Neutrophil (primary cell): ENCODE results near the gene ANAPC1.
"Not testable (repeated sequence)": the region's sequence is repeated elsewhere in the genome, so short reads cannot be mapped to it uniquely, and the experiment has no call there.

ENCODE experiments used
- H3K27ac ChIP-seq: fragments of 200-600 bp; sonication (generic); 2 replicates; pipeline ENCODE4 v1.5.1; 2016; ENCODE audit warnings: mild to moderate bottlenecking, moderate library complexity
- H3K27me3 ChIP-seq: fragments of 200-600 bp; sonication (generic); 2 replicates; pipeline ENCODE4 v1.6.0; 2016; ENCODE audit warnings: mild to moderate bottlenecking
- H3K36me3 ChIP-seq: fragments of 200-600 bp; sonication (generic); 2 replicates; pipeline ENCODE4 v1.5.1; 2017
- H3K4me1 ChIP-seq, 2 experiments: fragments of 200-600 bp in 1 of 2; sonication (generic) in 1 of 2; 1 replicate in 1 of 2; 2 replicates in 1 of 2; pipeline versions ENCODE4 v1.5.1 to v1.6.1; 2013 to 2016; ENCODE audit warnings: low read depth in 1 of 2, low read length in 1 of 2, mild to moderate bottlenecking in 1 of 2, moderate library complexity in 1 of 2; ENCODE audit not compliant: control insufficient read depth in 1 of 2, insufficient read depth in 1 of 2
- H3K4me3 ChIP-seq, 2 experiments: fragments of 200-600 bp in 1 of 2; sonication (generic) in 1 of 2; 1 replicate in 1 of 2; 2 replicates in 1 of 2; pipeline ENCODE4 v1.5.1; 2013 to 2016; ENCODE audit warnings: low read depth in 1 of 2, low read length in 1 of 2, mild to moderate bottlenecking in 1 of 2, moderate library complexity in 1 of 2
- H3K9me3 ChIP-seq: fragments of 200-600 bp; sonication (generic); 2 replicates; pipeline ENCODE4 v1.5.1; 2016

The ANAPC1 gene

GRCh38 chr2:111812970-111813622 lies 70.9 kb downstream of the ANAPC1 start:
- not testable (repeated sequence) for H3K27me3 ChIP-seq, H3K27ac ChIP-seq, H3K9me3 ChIP-seq

GRCh38 chr2:111790633-111791032 lies 93.4 kb downstream of the ANAPC1 start:
- not testable (repeated sequence) for H3K27me3 ChIP-seq, H3K36me3 ChIP-seq, H3K9me3 ChIP-seq, H3K4me1 ChIP-seq, H3K27ac ChIP-seq, H3K4me3 ChIP-seq

More at GRCh38 chr2:111812970-111813622, 70.9 kb downstream of the ANAPC1 start:
- not testable (repeated sequence) for H3K4me3 ChIP-seq, H3K4me1 ChIP-seq, H3K36me3 ChIP-seq

GRCh38 chr2:111784081-111784480 lies 99.9 kb downstream of the ANAPC1 start:
- H3K4me3 ChIP-seq, H3K4me1 ChIP-seq, H3K27ac ChIP-seq, H3K36me3 ChIP-seq, H3K27me3 ChIP-seq, H3K9me3 ChIP-seq: not testable (repeated sequence)

- not testable (repeated sequence) for H3K27me3 ChIP-seq, H3K4me1 ChIP-seq, H3K9me3 ChIP-seq, H3K4me3 ChIP-seq, H3K27ac ChIP-seq, H3K36me3 ChIP-seq
Measured at GRCh38 chr2:111782195-111782594, 101.8 kb downstream of the ANAPC1 start.

- H3K36me3 ChIP-seq, H3K27ac ChIP-seq, H3K4me1 ChIP-seq, H3K4me3 ChIP-seq, H3K27me3 ChIP-seq, H3K9me3 ChIP-seq: not testable (repeated sequence)
Measured at GRCh38 chr2:111781443-111782094, 102.4 kb downstream of the ANAPC1 start.

- H3K27me3 ChIP-seq, H3K36me3 ChIP-seq, H3K4me3 ChIP-seq, H3K4me1 ChIP-seq, H3K9me3 ChIP-seq, H3K27ac ChIP-seq: not testable (repeated sequence)
Measured at GRCh38 chr2:111777155-111777554, 106.8 kb downstream of the ANAPC1 start.

- not testable (repeated sequence) for H3K27ac ChIP-seq, H3K36me3 ChIP-seq, H3K9me3 ChIP-seq, H3K27me3 ChIP-seq, H3K4me3 ChIP-seq, H3K4me1 ChIP-seq
Measured at GRCh38 chr2:111776296-111776695, 107.7 kb downstream of the ANAPC1 start.

GRCh38 chr2:111772180-111772579 lies 111.8 kb downstream of the ANAPC1 start:
- not testable (repeated sequence) for H3K27me3 ChIP-seq, H3K27ac ChIP-seq, H3K4me3 ChIP-seq, H3K4me1 ChIP-seq, H3K36me3 ChIP-seq, H3K9me3 ChIP-seq

GRCh38 chr2:111770916-111771658 lies 112.9 kb downstream of the ANAPC1 start:
- H3K4me1 ChIP-seq, H3K27me3 ChIP-seq, H3K36me3 ChIP-seq, H3K9me3 ChIP-seq, H3K27ac ChIP-seq, H3K4me3 ChIP-seq: not testable (repeated sequence)

- H3K27me3 ChIP-seq, H3K36me3 ChIP-seq, H3K4me3 ChIP-seq, H3K27ac ChIP-seq, H3K4me1 ChIP-seq, H3K9me3 ChIP-seq: not testable (repeated sequence)
Measured at GRCh38 chr2:111768266-111769190, 115.5 kb downstream of the ANAPC1 start.

- H3K9me3 ChIP-seq, H3K4me3 ChIP-seq, H3K27me3 ChIP-seq, H3K27ac ChIP-seq, H3K36me3 ChIP-seq, H3K4me1 ChIP-seq: not testable (repeated sequence)
Measured at GRCh38 chr2:111767087-111767486, 116.9 kb downstream of the ANAPC1 start.

GRCh38 chr2:111766295-111766694 lies 117.7 kb downstream of the ANAPC1 start:
- H3K27me3 ChIP-seq, H3K4me1 ChIP-seq, H3K27ac ChIP-seq, H3K4me3 ChIP-seq, H3K9me3 ChIP-seq, H3K36me3 ChIP-seq: not testable (repeated sequence)

GRCh38 chr2:111764151-111764550 lies 119.8 kb downstream of the ANAPC1 start:
- not testable (repeated sequence) for H3K27ac ChIP-seq, H3K9me3 ChIP-seq, H3K4me1 ChIP-seq, H3K27me3 ChIP-seq, H3K4me3 ChIP-seq, H3K36me3 ChIP-seq
